GM12878 (cell line): ENCODE measurements around the gene NTRK3. TPM values are rescaled to one million over a fixed set of nuclear protein-coding genes. Genes with fewer than 3 reads are reported as not detected.

ENCODE experiments used
- ATAC-seq: fragments of 200-7000 bp; cut with Tn5 transposase; 3 replicates; pipeline ENCODE4 v1.9.1; 2020; ENCODE audit warnings: mild to moderate bottlenecking, moderate library complexity
- BruUV-seq: library from RNA; stranded (reverse); fragments of 400-500 nt; replicated peaks from 2 replicates; lab custom pipeline; 2021; lab: Mats Ljungman, UMichigan
- CTCF ChIA-PET: fragments of 300-600 bp; sonication (Branson Sonifier 250); formaldehyde crosslinking; extraction: SDS; loops from one replicate; lab custom pipeline; 2021; ENCODE audit warnings: inconsistent platforms; lab: Yijun Ruan, JAX
- POLR2A ChIA-PET: fragments of 350-600 bp; formaldehyde crosslinking; extraction: SDS; loops from one replicate; lab custom pipeline; 2021; ENCODE audit warnings: inconsistent platforms; lab: Charles Lee
- RAD21 ChIA-PET: fragments of 300-600 bp; sonication (Branson Sonifier 250); formaldehyde crosslinking; loops from one replicate; lab custom pipeline; 2023; ENCODE audit warnings: antibody characterized with exemption; ENCODE audit not compliant: unreplicated experiment; lab: Charles Lee
- SMC1A ChIA-PET: fragments of 300-600 bp; sonication (Branson Sonifier 250); formaldehyde crosslinking; loops from one replicate; lab custom pipeline; 2023; ENCODE audit not compliant: unreplicated experiment, uncharacterized antibody; lab: Charles Lee
- DNase-seq: peaks from one replicate; pipeline ENCODE4 v3.0.0-alpha.2; 2011; ENCODE audit warnings: low read depth, low spot score
- FAIRE-seq: peaks from 3 replicates; lab custom pipeline; 2011; peaks lifted over from hg19 to GRCh38; lab: Jason Lieb, UNC
- H2AFZ ChIP-seq: 2 replicates; pipeline ENCODE4 v1.6.0; 2011; ENCODE audit warnings: low read depth, low read length, control low read depth; ENCODE audit not compliant: control insufficient read depth
- H3K27ac ChIP-seq: 2 replicates; pipeline ENCODE4 v1.5.1; 2011; ENCODE audit warnings: control low read depth; ENCODE audit not compliant: control insufficient read depth, insufficient read depth
- H3K27me3 ChIP-seq, 2 experiments: replicated peaks in 1 of 2; 2 replicates each; pipeline versions ENCODE4 v1.6.0 to v1.6.1; 2011; ENCODE audit warnings: low read length in 1 of 2; ENCODE audit not compliant: control insufficient read depth in 2 of 2, insufficient read depth in 2 of 2
- H3K36me3 ChIP-seq, 2 experiments: 2 replicates each; pipeline ENCODE4 v1.5.1; 2011; ENCODE audit warnings: low read length in 1 of 2; ENCODE audit not compliant: control insufficient read depth in 2 of 2, insufficient read depth in 2 of 2
- H3K4me1 ChIP-seq: 2 replicates; pipeline ENCODE4 v1.6.1; 2011; ENCODE audit warnings: mild to moderate bottlenecking, low read length, moderate library complexity, mixed read lengths; ENCODE audit not compliant: control insufficient read depth, insufficient read depth
- H3K4me2 ChIP-seq: 2 replicates; pipeline ENCODE4 v1.6.0; 2011; ENCODE audit warnings: control low read depth; ENCODE audit not compliant: control insufficient read depth, insufficient read depth
- H3K4me3 ChIP-seq: fragments of 200-600 bp; sonication (generic); 2 replicates; pipeline ENCODE4 v1.5.1; 2016
- H3K79me2 ChIP-seq: 2 replicates; pipeline ENCODE4 v1.6.0; 2011; ENCODE audit warnings: low read length; ENCODE audit not compliant: control insufficient read depth, insufficient read depth
- H3K9ac ChIP-seq: 2 replicates; pipeline ENCODE4 v1.8.0; 2011; ENCODE audit warnings: low read length, control low read depth, mixed read lengths; ENCODE audit not compliant: control insufficient read depth, insufficient read depth
- H3K9me3 ChIP-seq: replicated peaks from 3 replicates; pipeline ENCODE4 v1.5.1; 2011; ENCODE audit warnings: mild to moderate bottlenecking, low read length; ENCODE audit not compliant: control insufficient read depth, insufficient read depth
- H4K20me1 ChIP-seq: 2 replicates; pipeline ENCODE4 v1.6.0; 2011; ENCODE audit not compliant: control insufficient read depth, insufficient read depth
- NFYA ChIP-seq: IDR thresholded peaks from 2 replicates; pipeline ENCODE4 v1.6.1; 2011; ENCODE audit warnings: low read depth, mild to moderate bottlenecking, low read length, improper control_type of control experiment, borderline replicate concordance
- NRF1 ChIP-seq: conservative IDR thresholded peaks from 2 replicates; pipeline ENCODE4 v1.6.1; 2011; ENCODE audit warnings: mild to moderate bottlenecking, low read depth, low read length, improper control_type of control experiment
- RAD21 ChIP-seq: IDR thresholded peaks from 2 replicates; pipeline ENCODE4 v1.6.1; 2011; ENCODE audit warnings: mild to moderate bottlenecking, low read depth, low read length, moderate library complexity; ENCODE audit not compliant: insufficient read depth
- WGBS: methylation state at CpG from one replicate; pipeline ENCODE4 v1.1.6; 2016; ENCODE audit warnings: low lambda C conversion rate; ENCODE audit not compliant: insufficient replicate concordance, insufficient coverage; ENCODE audit errors: missing lambda C conversion rate; 5-methylcytosine and 5-hydroxymethylcytosine counted together
- in situ Hi-C: fragments of 300-500 bp; cut with MboI; formaldehyde crosslinking; loops from 9 replicates; pipeline ENCODE4 v1.14.3; 2018; ENCODE audit warnings: mixed read lengths
- intact Hi-C: fragments of 100-400 bp; cut with micrococcal nuclease; formaldehyde crosslinking; loops from one replicate; pipeline ENCODE4 v1.14.2; 2022; ENCODE audit not compliant: unreplicated experiment
- polyA plus RNA-seq, 11 experiments: library from polyadenylated mRNA; depleted of rRNA in 4 of 11; unstranded in 6 of 11; stranded (reverse) in 5 of 11; fragments of >200 nt; fragmentation: Nextera tagmentation in 4 of 11; fragmentation: Illumina TruSeq in 1 of 11; extraction: Ambion mirVana in 4 of 11; extraction: Trizol in 1 of 11; gene quantifications; 1 replicate in 1 of 11; 2 replicates in 10 of 11; pipeline versions ENCODE4 v1.2.1 to v1.2.3, GENCODE V29; 2011 to 2016; ENCODE audit warnings: inconsistent platforms in 2 of 11, missing spikeins in 2 of 11, low read depth in 1 of 11
- total RNA-seq, 4 experiments: library from RNA; depleted of rRNA in 3 of 4; stranded (reverse); fragments of >200 nt in 3 of 4; fragmentation: Illumina TruSeq in 1 of 4; extraction: Trizol in 1 of 4; gene quantifications; 2 replicates each; pipeline versions ENCODE4 v1.2.1 to v1.2.3, GENCODE V29; 2013 to 2021
- TF ChIP-seq, protein P1 (sequence below): IDR thresholded peaks from 2 replicates; pipeline ENCODE4 v1.6.1; 2012; ENCODE audit warnings: mild to moderate bottlenecking, low read depth, low read length
- TF ChIP-seq, protein P2 (sequence below): fragments of 450-650 bp; IDR thresholded peaks from 2 replicates; pipeline ENCODE4 v1.6.1; 2017; ENCODE audit warnings: low read depth, mild to moderate bottlenecking, moderate library complexity
- TF ChIP-seq, protein P3 (sequence below): fragments of 450-650 bp; IDR thresholded peaks from 2 replicates; pipeline ENCODE4 v1.6.1; 2017; ENCODE audit warnings: mild to moderate bottlenecking, low read depth, inconsistent platforms; ENCODE audit not compliant: poor library complexity, severe bottlenecking

NTRK3 gene
- total and polyA plus RNA-seq, 10 of the 15 experiments (the other 5 are each of a cell fraction or from before 2014, with no cell fraction given): not detected

DNA sequence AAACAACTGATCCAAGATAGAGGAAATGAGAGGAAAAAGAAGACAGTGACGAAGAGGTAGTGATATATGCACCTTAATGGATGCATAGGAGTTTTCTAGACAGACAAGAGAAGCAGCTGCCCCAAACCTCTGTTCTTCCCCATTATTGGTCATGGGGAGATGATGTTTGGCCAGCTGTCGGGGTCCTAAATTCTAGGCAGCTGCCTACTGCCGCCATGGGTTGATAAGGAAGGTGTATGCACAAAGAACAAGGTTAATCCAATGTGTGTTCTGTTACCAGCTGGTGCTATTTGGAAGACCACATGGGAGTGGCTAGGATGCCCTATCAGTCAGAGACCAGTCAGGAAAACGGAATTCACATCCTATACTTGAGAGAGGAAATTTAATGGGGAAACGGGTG lies 47.4 kb downstream of the NTRK3 start:
- no peak overlapping the region for H3K27ac ChIP-seq
- TF ChIP-seq NRF1 (no peak), RAD21 (no peak), NFYA (no peak)
- TF ChIP-seq, protein P1, sequence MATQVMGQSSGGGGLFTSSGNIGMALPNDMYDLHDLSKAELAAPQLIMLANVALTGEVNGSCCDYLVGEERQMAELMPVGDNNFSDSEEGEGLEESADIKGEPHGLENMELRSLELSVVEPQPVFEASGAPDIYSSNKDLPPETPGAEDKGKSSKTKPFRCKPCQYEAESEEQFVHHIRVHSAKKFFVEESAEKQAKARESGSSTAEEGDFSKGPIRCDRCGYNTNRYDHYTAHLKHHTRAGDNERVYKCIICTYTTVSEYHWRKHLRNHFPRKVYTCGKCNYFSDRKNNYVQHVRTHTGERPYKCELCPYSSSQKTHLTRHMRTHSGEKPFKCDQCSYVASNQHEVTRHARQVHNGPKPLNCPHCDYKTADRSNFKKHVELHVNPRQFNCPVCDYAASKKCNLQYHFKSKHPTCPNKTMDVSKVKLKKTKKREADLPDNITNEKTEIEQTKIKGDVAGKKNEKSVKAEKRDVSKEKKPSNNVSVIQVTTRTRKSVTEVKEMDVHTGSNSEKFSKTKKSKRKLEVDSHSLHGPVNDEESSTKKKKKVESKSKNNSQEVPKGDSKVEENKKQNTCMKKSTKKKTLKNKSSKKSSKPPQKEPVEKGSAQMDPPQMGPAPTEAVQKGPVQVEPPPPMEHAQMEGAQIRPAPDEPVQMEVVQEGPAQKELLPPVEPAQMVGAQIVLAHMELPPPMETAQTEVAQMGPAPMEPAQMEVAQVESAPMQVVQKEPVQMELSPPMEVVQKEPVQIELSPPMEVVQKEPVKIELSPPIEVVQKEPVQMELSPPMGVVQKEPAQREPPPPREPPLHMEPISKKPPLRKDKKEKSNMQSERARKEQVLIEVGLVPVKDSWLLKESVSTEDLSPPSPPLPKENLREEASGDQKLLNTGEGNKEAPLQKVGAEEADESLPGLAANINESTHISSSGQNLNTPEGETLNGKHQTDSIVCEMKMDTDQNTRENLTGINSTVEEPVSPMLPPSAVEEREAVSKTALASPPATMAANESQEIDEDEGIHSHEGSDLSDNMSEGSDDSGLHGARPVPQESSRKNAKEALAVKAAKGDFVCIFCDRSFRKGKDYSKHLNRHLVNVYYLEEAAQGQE: no peak
- TF ChIP-seq, protein P2, sequence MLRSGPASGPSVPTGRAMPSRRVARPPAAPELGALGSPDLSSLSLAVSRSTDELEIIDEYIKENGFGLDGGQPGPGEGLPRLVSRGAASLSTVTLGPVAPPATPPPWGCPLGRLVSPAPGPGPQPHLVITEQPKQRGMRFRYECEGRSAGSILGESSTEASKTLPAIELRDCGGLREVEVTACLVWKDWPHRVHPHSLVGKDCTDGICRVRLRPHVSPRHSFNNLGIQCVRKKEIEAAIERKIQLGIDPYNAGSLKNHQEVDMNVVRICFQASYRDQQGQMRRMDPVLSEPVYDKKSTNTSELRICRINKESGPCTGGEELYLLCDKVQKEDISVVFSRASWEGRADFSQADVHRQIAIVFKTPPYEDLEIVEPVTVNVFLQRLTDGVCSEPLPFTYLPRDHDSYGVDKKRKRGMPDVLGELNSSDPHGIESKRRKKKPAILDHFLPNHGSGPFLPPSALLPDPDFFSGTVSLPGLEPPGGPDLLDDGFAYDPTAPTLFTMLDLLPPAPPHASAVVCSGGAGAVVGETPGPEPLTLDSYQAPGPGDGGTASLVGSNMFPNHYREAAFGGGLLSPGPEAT: no peak
- TF ChIP-seq, protein P3, sequence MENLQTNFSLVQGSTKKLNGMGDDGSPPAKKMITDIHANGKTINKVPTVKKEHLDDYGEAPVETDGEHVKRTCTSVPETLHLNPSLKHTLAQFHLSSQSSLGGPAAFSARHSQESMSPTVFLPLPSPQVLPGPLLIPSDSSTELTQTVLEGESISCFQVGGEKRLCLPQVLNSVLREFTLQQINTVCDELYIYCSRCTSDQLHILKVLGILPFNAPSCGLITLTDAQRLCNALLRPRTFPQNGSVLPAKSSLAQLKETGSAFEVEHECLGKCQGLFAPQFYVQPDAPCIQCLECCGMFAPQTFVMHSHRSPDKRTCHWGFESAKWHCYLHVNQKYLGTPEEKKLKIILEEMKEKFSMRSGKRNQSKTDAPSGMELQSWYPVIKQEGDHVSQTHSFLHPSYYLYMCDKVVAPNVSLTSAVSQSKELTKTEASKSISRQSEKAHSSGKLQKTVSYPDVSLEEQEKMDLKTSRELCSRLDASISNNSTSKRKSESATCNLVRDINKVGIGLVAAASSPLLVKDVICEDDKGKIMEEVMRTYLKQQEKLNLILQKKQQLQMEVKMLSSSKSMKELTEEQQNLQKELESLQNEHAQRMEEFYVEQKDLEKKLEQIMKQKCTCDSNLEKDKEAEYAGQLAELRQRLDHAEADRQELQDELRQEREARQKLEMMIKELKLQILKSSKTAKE: no peak
- H4K20me1 ChIP-seq: no peaks in the 10 kb centered on the region
- H3K4me2 ChIP-seq: no peak overlapping the region
- no TSS peak for BruUV-seq
- peaks cover 0 to 2% of the 10 kb centered on the region in 2 experiments; a peak in 1 of 4 replicates for H3K27me3 ChIP-seq
- ChIA-PET CTCF (no interaction called here), RAD21 (no interaction called here), POLR2A (no interaction called here), SMC1A (no interaction called here)
- DNase-seq: no peak
- in situ Hi-C loops: no loop called here
- 0% methylated on average over 5 of the region's 5 CpGs for WGBS
- H3K9me3 ChIP-seq: no peaks in the 10 kb centered on the region
- no peak overlapping the region for H3K4me3 ChIP-seq
- no peak overlapping the region for H3K9ac ChIP-seq
- no peaks in the 10 kb centered on the region for H3K36me3 ChIP-seq
- no peak for FAIRE-seq
- no peak overlapping the region for H2AFZ ChIP-seq
- intact Hi-C loops: no loop called here
- no peaks in the 10 kb centered on the region for H3K79me2 ChIP-seq
- ATAC-seq: no peak
- H3K4me1 ChIP-seq: no peaks in the 10 kb centered on the region
